A673 (cell line): Measurements from ENCODE around the gene COMTD1.

Experiments used
- CTCF ChIP-seq: fragments of 300-800, 200-600 bp; sonication (generic); conservative IDR thresholded peaks from 2 replicates; pipeline ENCODE4 v1.5.1; 2017; ENCODE audit warnings: low read depth, mild to moderate bottlenecking, antibody characterized with exemption, low read length, moderate library complexity, mixed read lengths
- EZH2 ChIP-seq: fragments of 200-600 bp; sonication (generic); IDR thresholded peaks from 2 replicates; pipeline ENCODE4 v1.6.1; 2017; ENCODE audit warnings: borderline replicate concordance, low read depth, mild to moderate bottlenecking, mixed read lengths, antibody characterized with exemption, low read length; ENCODE audit not compliant: poor library complexity, severe bottlenecking

GRCh38 chr10:75281974-75282373 is 46.2 kb upstream of the COMTD1 start:
- TF ChIP-seq CTCF (no peak), EZH2 (no peak)
